ENCODE results near the gene NFATC4. TPM values are rescaled to one million over a fixed set of nuclear protein-coding genes. Genes with fewer than 3 reads are reported as not detected.

Gene NFATC4
- total RNA-seq, 1 donor from 2014 or later, result 44.3 TPM

- TF ChIP-seq CTCF (conservative IDR thresholded peaks at IDR 0.05), result no peak
- Mint-ChIP-seq H3K4me3 (no peak overlapping the region), H3K27me3 (ENCODE audit: low read depth) (no peaks in the 10 kb centered on the region), H3K9me3 (no peaks in the 10 kb centered on the region), H3K4me1 (peaks cover 10% of the 10 kb centered on the region), H3K36me3 (ENCODE audit: low read depth) (no peaks in the 10 kb centered on the region), H3K27ac (ENCODE audit: unreplicated experiment) (no peak overlapping the region)
- no peak for DNase-seq (ENCODE audit: low read depth, low spot score)
Observed at GRCh38 chr14:24403294-24403998, 35.5 kb downstream of the NFATC4 start.

GRCh38 chr14:24404814-24405213 is 36.8 kb downstream of the NFATC4 start:
- no peak for TF ChIP-seq CTCF (conservative IDR thresholded peaks at IDR 0.05)
- H3K27me3 Mint-ChIP-seq (ENCODE audit: low read depth), result no peaks in the 10 kb centered on the region
- no peak overlapping the region for H3K4me3 Mint-ChIP-seq
- DNase-seq (ENCODE audit: low read depth, low spot score), result no peak
- H3K36me3 Mint-ChIP-seq (ENCODE audit: low read depth), result no peaks in the 10 kb centered on the region
- no peaks in the 10 kb centered on the region for H3K9me3 Mint-ChIP-seq
- H3K4me1 Mint-ChIP-seq, result peaks cover 5% of the 10 kb centered on the region
- H3K27ac Mint-ChIP-seq (ENCODE audit: unreplicated experiment), result no peak overlapping the region

GRCh38 chr14:24406416-24406815 is 38.4 kb downstream of the NFATC4 start:
- peaks cover 2% of the 10 kb centered on the region for H3K4me1 Mint-ChIP-seq
- H3K27me3 Mint-ChIP-seq (ENCODE audit: low read depth), result no peaks in the 10 kb centered on the region
- H3K9me3 Mint-ChIP-seq, result no peaks in the 10 kb centered on the region
- H3K4me3 Mint-ChIP-seq, result no peak overlapping the region
- no peak for TF ChIP-seq CTCF (conservative IDR thresholded peaks at IDR 0.05)
- no peaks in the 10 kb centered on the region for H3K36me3 Mint-ChIP-seq (ENCODE audit: low read depth)
- H3K27ac Mint-ChIP-seq (ENCODE audit: unreplicated experiment), result no peak overlapping the region
- DNase-seq (ENCODE audit: low read depth, low spot score), result no peak

GRCh38 chr14:24407608-24408325 is 39.8 kb downstream of the NFATC4 start:
- Mint-ChIP-seq H3K36me3 (ENCODE audit: low read depth) (no peaks in the 10 kb centered on the region), H3K9me3 (no peaks in the 10 kb centered on the region), H3K4me1 (no peaks in the 10 kb centered on the region), H3K27ac (ENCODE audit: unreplicated experiment) (no peak overlapping the region), H3K27me3 (ENCODE audit: low read depth) (no peaks in the 10 kb centered on the region), H3K4me3 (no peak overlapping the region)
- DNase-seq (ENCODE audit: low read depth, low spot score), result no peak
- no peak for TF ChIP-seq CTCF (conservative IDR thresholded peaks at IDR 0.05)

- DNase-seq (ENCODE audit: low read depth, low spot score), result no peak
- no peaks in the 10 kb centered on the region for H3K36me3 Mint-ChIP-seq (ENCODE audit: low read depth)
- no peaks in the 10 kb centered on the region for H3K27me3 Mint-ChIP-seq (ENCODE audit: low read depth)
- TF ChIP-seq CTCF (conservative IDR thresholded peaks at IDR 0.05), result no peak
- H3K9me3 Mint-ChIP-seq, result no peaks in the 10 kb centered on the region
- H3K27ac Mint-ChIP-seq (ENCODE audit: unreplicated experiment), result no peak overlapping the region
- H3K4me3 Mint-ChIP-seq, result no peak overlapping the region
- H3K4me1 Mint-ChIP-seq, result no peaks in the 10 kb centered on the region
Observed at GRCh38 chr14:24408764-24409163, 40.8 kb downstream of the NFATC4 start.

All from neural crest cell (in vitro differentiated cells).